Natural killer cell (primary cell): ENCODE results near the gene OAT. TPM values are rescaled to one million over a fixed set of nuclear protein-coding genes. Genes with fewer than 3 reads are reported as not detected.

Experiments used
- ATAC-seq, 3 donors: fragments of 150-1000 bp in 2 of 3; fragments of 200-7000 bp in 1 of 3; cut with Tn5 transposase; 1 replicate in 1 of 3; 2 replicates in 2 of 3; pipeline ENCODE4 v1.10.0; 2021; ENCODE audit warnings: mild to moderate bottlenecking in 2 of 3, moderate library complexity in 2 of 3
- DNase-seq, 2 donors: peaks; one replicate each; pipeline versions ENCODE4 v3.0.0 to v3.0.0-alpha.2; 2013 to 2021; ENCODE audit warnings: mixed read lengths in 1 of 2
- H3K27ac ChIP-seq: one replicate; pipeline ENCODE4 v1.5.1; 2013; ENCODE audit warnings: mild to moderate bottlenecking, low read length
- H3K27me3 ChIP-seq: one replicate; pipeline ENCODE4 v1.6.1; 2013; ENCODE audit warnings: low read length; ENCODE audit not compliant: control insufficient read depth, insufficient read depth
- H3K36me3 ChIP-seq: one replicate; pipeline ENCODE4 v1.6.1; 2013; ENCODE audit warnings: low read length; ENCODE audit not compliant: control insufficient read depth, insufficient read depth
- H3K4me1 ChIP-seq: one replicate; pipeline ENCODE4 v1.6.1; 2013; ENCODE audit warnings: low read length; ENCODE audit not compliant: control insufficient read depth, insufficient read depth
- H3K4me3 ChIP-seq: one replicate; pipeline ENCODE4 v1.5.1; 2013; ENCODE audit warnings: low read length
- H3K9me3 ChIP-seq: one replicate; pipeline ENCODE4 v1.6.1; 2013; ENCODE audit warnings: low read length; ENCODE audit not compliant: control insufficient read depth, insufficient read depth
- H3K27ac Mint-ChIP-seq, 2 donors: one replicate each; pipeline ENCODE4 v1.8.0; 2022; ENCODE audit warnings: mild to moderate bottlenecking in 2 of 2, mixed read lengths in 2 of 2, moderate library complexity in 1 of 2
- H3K27me3 Mint-ChIP-seq, 2 donors: one replicate each; pipeline ENCODE4 v1.8.0; 2022; ENCODE audit warnings: low read depth in 2 of 2, mixed read lengths in 2 of 2
- H3K36me3 Mint-ChIP-seq: one replicate; pipeline ENCODE4 v1.8.0; 2022; ENCODE audit warnings: mixed read lengths
- H3K4me1 Mint-ChIP-seq, 2 donors: one replicate each; pipeline ENCODE4 v1.8.0; 2022; ENCODE audit warnings: mixed read lengths in 2 of 2
- H3K4me3 Mint-ChIP-seq: one replicate; pipeline ENCODE4 v1.8.0; 2022; ENCODE audit warnings: mild to moderate bottlenecking, moderate library complexity, mixed read lengths
- H3K9me3 Mint-ChIP-seq, 2 donors: one replicate each; pipeline ENCODE4 v1.8.0; 2022; ENCODE audit warnings: mixed read lengths in 2 of 2
- CTCF ChIP-seq: fragments of 200-600 bp; IDR thresholded peaks from one replicate; pipeline ENCODE4 v1.8.0; 2022; ENCODE audit warnings: antibody characterized with exemption
- WGBS: methylation state at CpG from one replicate; pipeline ENCODE4 v1.1.7; 2013; ENCODE audit warnings: missing lambda C conversion rate; ENCODE audit not compliant: insufficient coverage; 5-methylcytosine and 5-hydroxymethylcytosine counted together
- intact Hi-C: fragments of 100-400 bp; cut with micrococcal nuclease; formaldehyde crosslinking; loops from one replicate; pipeline ENCODE4 v1.14.2; 2022
- total RNA-seq, 4 donors: library from RNA; stranded (reverse); fragments of 120-200 nt in 1 of 4; gene quantifications; one replicate each; pipeline versions ENCODE4 v1.2.3 to v1.2.4, GENCODE V29; 2013 to 2022

Gene OAT
- total RNA-seq, 3 donors from 2014 or later (not counting 1 experiment from before 2014, with no cell fraction given): 35.8 to 60.9 (median 48.4) TPM

GRCh38 chr10:124433461-124433860 is 14.7 kb upstream of the OAT start:
- Histone ChIP-seq H3K4me1 (no peaks in the 10 kb centered on the region), H3K36me3 (no peaks in the 10 kb centered on the region), H3K4me3 (no peak overlapping the region), H3K9me3 (no peaks in the 10 kb centered on the region), H3K27me3 (no peaks in the 10 kb centered on the region), H3K27ac (no peak overlapping the region)
- Mint-ChIP-seq H3K27ac (no peak overlapping the region), H3K4me1 (no peaks in the 10 kb centered on the region), H3K4me3 (no peak overlapping the region), H3K36me3 (no peaks in the 10 kb centered on the region), H3K9me3 (no peaks in the 10 kb centered on the region), H3K27me3 (peaks cover 9 to 18% of the 10 kb centered on the region in 2 donors)
- intact Hi-C loops: no loop called here
- DNase-seq: no peak
- WGBS: 73% methylated on average over 3 of the region's 3 CpGs
- no peak for ATAC-seq
- no peak for TF ChIP-seq CTCF

GRCh38 chr10:124430077-124430476 is 11.4 kb upstream of the OAT start:
- H3K4me1 Mint-ChIP-seq: no peaks in the 10 kb centered on the region
- Histone ChIP-seq H3K4me3 (no peak overlapping the region), H3K4me1 (no peaks in the 10 kb centered on the region), H3K27me3 (no peaks in the 10 kb centered on the region), H3K9me3 (no peaks in the 10 kb centered on the region), H3K36me3 (no peaks in the 10 kb centered on the region), H3K27ac (no peak overlapping the region)
- H3K27me3 Mint-ChIP-seq: peaks cover 12 to 30% of the 10 kb centered on the region in 2 donors
- no peak overlapping the region for H3K27ac Mint-ChIP-seq
- WGBS: 85% methylated on average over 2 of the region's 4 CpGs
- no peaks in the 10 kb centered on the region for H3K36me3 Mint-ChIP-seq
- no peaks in the 10 kb centered on the region for H3K9me3 Mint-ChIP-seq
- DNase-seq: no peak
- no peak for TF ChIP-seq CTCF
- ATAC-seq: no peak
- H3K4me3 Mint-ChIP-seq: no peak overlapping the region
- intact Hi-C loops: no loop called here

- Histone ChIP-seq H3K9me3 (no peaks in the 10 kb centered on the region), H3K4me1 (no peaks in the 10 kb centered on the region), H3K27ac (no peak overlapping the region), H3K36me3 (no peaks in the 10 kb centered on the region), H3K27me3 (no peaks in the 10 kb centered on the region), H3K4me3 (no peak overlapping the region)
- Mint-ChIP-seq H3K9me3 (no peaks in the 10 kb centered on the region), H3K27ac (no peak overlapping the region), H3K27me3 (peaks cover 12 to 30% of the 10 kb centered on the region in 2 donors), H3K4me1 (no peaks in the 10 kb centered on the region), H3K4me3 (no peak overlapping the region), H3K36me3 (no peaks in the 10 kb centered on the region)
- ATAC-seq: no peak
- intact Hi-C loops: no loop called here
- TF ChIP-seq CTCF: no peak
- WGBS: 75% methylated on average over 4 of the region's 5 CpGs
- no peak for DNase-seq
Measured at GRCh38 chr10:124429576-124429975, 10.9 kb upstream of the OAT start.

- Mint-ChIP-seq H3K4me3 (no peak overlapping the region), H3K27me3 (peaks cover 18 to 30% of the 10 kb centered on the region in 2 donors), H3K36me3 (no peaks in the 10 kb centered on the region), H3K4me1 (no peaks in the 10 kb centered on the region), H3K9me3 (no peaks in the 10 kb centered on the region), H3K27ac (no peak overlapping the region)
- WGBS: 61% methylated on average over 3 of the region's 3 CpGs
- Histone ChIP-seq H3K36me3 (no peaks in the 10 kb centered on the region), H3K4me1 (no peaks in the 10 kb centered on the region), H3K27ac (no peak overlapping the region), H3K27me3 (no peaks in the 10 kb centered on the region), H3K9me3 (no peaks in the 10 kb centered on the region), H3K4me3 (no peak overlapping the region)
- DNase-seq (no peak), ATAC-seq (no peak)
- TF ChIP-seq CTCF: no peak
- intact Hi-C loops: no loop called here
Measured at GRCh38 chr10:124428207-124428777, 9.6 kb upstream of the OAT start.
